H1 (cell line): ENCODE measurements around the gene TRPV4. TPM values are rescaled to one million over a fixed set of nuclear protein-coding genes. Genes with fewer than 3 reads are reported as not detected.
A peak's percentile ranks its signal among the peaks of the same experiment; 100 is the strongest.

Experiments used
- KDM1A ChIP-seq: fragments of 200-600, 300-600 bp; sonication (generic); IDR thresholded peaks from 2 replicates; pipeline ENCODE4 v1.7.1; 2016; ENCODE audit warnings: mild to moderate bottlenecking, low read length, borderline replicate concordance
- POLR2A ChIP-seq, 2 experiments: IDR thresholded peaks; 1 replicate in 1 of 2; 2 replicates in 1 of 2; pipeline ENCODE4 v1.6.1; 2011; ENCODE audit warnings: low read depth in 2 of 2, low read length in 2 of 2, mild to moderate bottlenecking in 2 of 2; ENCODE audit errors: control extremely low read depth in 1 of 2
- RBBP5 ChIP-seq: IDR thresholded peaks from 2 replicates; pipeline ENCODE4 v1.7.1; 2012; ENCODE audit warnings: low read depth, mild to moderate bottlenecking, inconsistent platforms, low read length, moderate library complexity, borderline replicate concordance
- SAP30 ChIP-seq: fragments of 300-600 bp; sonication (generic); IDR thresholded peaks from 2 replicates; pipeline ENCODE4 v1.7.1; 2012; ENCODE audit warnings: low read length, moderate library complexity, mild to moderate bottlenecking, inconsistent platforms; ENCODE audit not compliant: insufficient read depth, insufficient replicate concordance
- polyA plus RNA-seq, 7 experiments: library from polyadenylated mRNA; depleted of rRNA in 3 of 7; stranded (reverse) in 5 of 7; unstranded in 2 of 7; fragments of >200 nt in 5 of 7; fragments of 200-250 nt in 2 of 7; gene quantifications; 1 replicate in 5 of 7; 2 replicates in 1 of 7; 4 replicates in 1 of 7; pipeline versions ENCODE4 v1.2.1 to v1.2.3, GENCODE V29; 2011 to 2013; ENCODE audit warnings: missing spikeins in 2 of 7, mixed read lengths in 2 of 7
- total RNA-seq: library from RNA; stranded (reverse); fragmentation: NEBNext Ultra II Directional; extraction: Animal tissue kit (Norgen Biotek cat#: 25700); gene quantifications from 2 replicates; pipeline ENCODE4 v1.2.1, GENCODE V29; 2021

TRPV4 gene
- total and polyA plus RNA-seq, 2 of the 8 experiments (the other 6 are each of a cell fraction or from before 2014, with no cell fraction given) = 2.1 to 6.2 TPM

DNA sequence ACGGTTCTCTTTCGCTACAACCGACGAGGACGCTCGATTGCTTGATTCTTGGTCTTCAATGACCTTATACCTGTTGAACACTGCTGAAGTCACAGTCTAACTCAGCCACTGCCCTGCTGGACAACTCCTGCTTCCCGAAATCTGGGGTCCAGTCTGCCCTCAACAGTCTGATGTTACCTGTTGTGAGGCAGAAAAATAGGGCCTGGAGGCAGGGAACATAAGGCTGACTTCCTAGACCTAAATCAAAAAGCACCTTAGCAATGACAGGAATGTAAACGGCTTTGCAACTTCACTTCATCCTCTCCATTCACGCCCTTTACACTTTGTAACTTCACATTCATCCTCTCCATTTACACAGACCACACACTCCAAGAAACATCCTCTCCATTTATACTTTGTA lies 47.7 kb upstream of the TRPV4 start (continued):
- TF ChIP-seq SAP30 (no peak), POLR2A (IDR thresholded peaks at IDR 0.05; ENCODE audit: control extremely low read depth in 1 of 2, low read depth in 2 of 2, low read length in 2 of 2) (peak in 1 of 2 experiments; percentile 34; a peak in 1 of 3 replicates), KDM1A (no peak), RBBP5 (no peak)
